Osteocyte (in vitro differentiated cells): ENCODE data around the gene RFX8. TPM values are rescaled to one million over a fixed set of nuclear protein-coding genes. Genes with fewer than 3 reads are reported as not detected.
"Not testable (repeated sequence)": the region's sequence is repeated elsewhere in the genome, so short reads cannot be mapped to it uniquely, and the experiment has no call there.

Source experiments
- DNase-seq: peaks from one replicate; pipeline ENCODE4 v3.0.0; 2021; ENCODE audit warnings: mixed read lengths; ENCODE audit not compliant: unreplicated experiment; ENCODE audit errors: extremely low spot score
- H3K27ac Mint-ChIP-seq: one replicate; pipeline ENCODE4 v1.8.0; 2021; ENCODE audit warnings: mild to moderate bottlenecking, mixed read lengths; ENCODE audit not compliant: unreplicated experiment
- H3K27me3 Mint-ChIP-seq: one replicate; pipeline ENCODE4 v1.8.0; 2021; ENCODE audit warnings: mixed read lengths; ENCODE audit not compliant: unreplicated experiment
- H3K36me3 Mint-ChIP-seq: one replicate; pipeline ENCODE4 v1.8.0; 2021; ENCODE audit warnings: mixed read lengths; ENCODE audit not compliant: unreplicated experiment
- H3K4me1 Mint-ChIP-seq: one replicate; pipeline ENCODE4 v1.8.0; 2021; ENCODE audit warnings: mixed read lengths; ENCODE audit not compliant: unreplicated experiment
- H3K4me3 Mint-ChIP-seq: one replicate; pipeline ENCODE4 v1.8.0; 2021; ENCODE audit warnings: mild to moderate bottlenecking, moderate library complexity, mixed read lengths; ENCODE audit not compliant: unreplicated experiment
- H3K9me3 Mint-ChIP-seq: one replicate; pipeline ENCODE4 v1.8.0; 2021; ENCODE audit warnings: mixed read lengths; ENCODE audit not compliant: unreplicated experiment
- total RNA-seq: library from RNA; stranded (reverse); gene quantifications from 2 replicates; pipeline ENCODE4 v1.2.1, GENCODE V29; 2021
- TF ChIP-seq, protein P1 (sequence below): fragments of 200-600 bp; sonication (generic); IDR thresholded peaks from 2 replicates; pipeline ENCODE4 v1.5.0; 2021; ENCODE audit warnings: antibody characterized with exemption, mild to moderate bottlenecking, moderate library complexity

RFX8 gene
- total RNA-seq, 1 donor from 2014 or later, result not detected

- peak overlapping the region; percentile 37 for H3K27ac Mint-ChIP-seq
Measured at GRCh38 chr2:101463421-101463820, 11.5 kb downstream of the RFX8 start.

DNA sequence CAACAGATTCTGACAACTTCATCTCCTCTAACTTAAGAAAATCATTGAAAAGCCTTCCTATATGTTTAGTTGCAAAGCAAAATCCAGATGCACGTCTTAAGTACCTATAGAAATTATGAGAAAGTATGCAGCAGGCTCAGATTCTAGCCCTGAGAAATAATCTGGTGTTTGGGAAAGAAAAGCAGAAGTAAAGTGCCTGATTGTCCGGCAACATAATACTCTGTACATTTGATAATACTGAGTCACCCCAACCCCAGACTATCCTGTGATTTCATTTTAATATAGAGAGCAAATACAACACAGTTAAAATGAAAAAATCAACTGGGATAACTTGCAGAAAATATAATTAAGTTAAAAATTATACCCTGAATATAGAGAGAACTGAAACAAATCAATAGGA, 13.5 kb downstream of the RFX8 start:
- H3K4me1 Mint-ChIP-seq, result peaks cover 27% of the 10 kb centered on the region
- no peak for DNase-seq
- TF ChIP-seq, protein P1, sequence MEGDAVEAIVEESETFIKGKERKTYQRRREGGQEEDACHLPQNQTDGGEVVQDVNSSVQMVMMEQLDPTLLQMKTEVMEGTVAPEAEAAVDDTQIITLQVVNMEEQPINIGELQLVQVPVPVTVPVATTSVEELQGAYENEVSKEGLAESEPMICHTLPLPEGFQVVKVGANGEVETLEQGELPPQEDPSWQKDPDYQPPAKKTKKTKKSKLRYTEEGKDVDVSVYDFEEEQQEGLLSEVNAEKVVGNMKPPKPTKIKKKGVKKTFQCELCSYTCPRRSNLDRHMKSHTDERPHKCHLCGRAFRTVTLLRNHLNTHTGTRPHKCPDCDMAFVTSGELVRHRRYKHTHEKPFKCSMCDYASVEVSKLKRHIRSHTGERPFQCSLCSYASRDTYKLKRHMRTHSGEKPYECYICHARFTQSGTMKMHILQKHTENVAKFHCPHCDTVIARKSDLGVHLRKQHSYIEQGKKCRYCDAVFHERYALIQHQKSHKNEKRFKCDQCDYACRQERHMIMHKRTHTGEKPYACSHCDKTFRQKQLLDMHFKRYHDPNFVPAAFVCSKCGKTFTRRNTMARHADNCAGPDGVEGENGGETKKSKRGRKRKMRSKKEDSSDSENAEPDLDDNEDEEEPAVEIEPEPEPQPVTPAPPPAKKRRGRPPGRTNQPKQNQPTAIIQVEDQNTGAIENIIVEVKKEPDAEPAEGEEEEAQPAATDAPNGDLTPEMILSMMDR, result no peak
- no peaks in the 10 kb centered on the region for H3K36me3 Mint-ChIP-seq
- no peaks in the 10 kb centered on the region for H3K9me3 Mint-ChIP-seq
- peaks cover 9% of the 10 kb centered on the region for H3K27me3 Mint-ChIP-seq
- H3K27ac Mint-ChIP-seq, result no peak overlapping the region
- no peak overlapping the region for H3K4me3 Mint-ChIP-seq

More at GRCh38 chr2:101463421-101463820, 11.5 kb downstream of the RFX8 start:
- no peak overlapping the region for H3K4me3 Mint-ChIP-seq
- peaks cover 27% of the 10 kb centered on the region for H3K4me1 Mint-ChIP-seq
- TF ChIP-seq, protein P1, result no peak
- no peaks in the 10 kb centered on the region for H3K9me3 Mint-ChIP-seq
- no peak for DNase-seq
- no peaks in the 10 kb centered on the region for H3K27me3 Mint-ChIP-seq
- H3K36me3 Mint-ChIP-seq, result no peaks in the 10 kb centered on the region

GRCh38 chr2:101454408-101454807, 20.5 kb downstream of the RFX8 start:
- H3K9me3 Mint-ChIP-seq, H3K4me3 Mint-ChIP-seq, H3K27ac Mint-ChIP-seq, H3K4me1 Mint-ChIP-seq, DNase-seq, H3K36me3 Mint-ChIP-seq: not testable (repeated sequence)
- H3K27me3 Mint-ChIP-seq, result peaks cover 13% of the 10 kb centered on the region

GRCh38 chr2:101450965-101451364, 23.9 kb downstream of the RFX8 start:
- Mint-ChIP-seq H3K9me3 (no peaks in the 10 kb centered on the region), H3K4me1 (peaks cover 3% of the 10 kb centered on the region), H3K36me3 (no peaks in the 10 kb centered on the region), H3K27ac (no peak overlapping the region), H3K27me3 (peaks cover 10% of the 10 kb centered on the region), H3K4me3 (no peak overlapping the region)
- TF ChIP-seq, protein P1, result no peak
- no peak for DNase-seq

DNA sequence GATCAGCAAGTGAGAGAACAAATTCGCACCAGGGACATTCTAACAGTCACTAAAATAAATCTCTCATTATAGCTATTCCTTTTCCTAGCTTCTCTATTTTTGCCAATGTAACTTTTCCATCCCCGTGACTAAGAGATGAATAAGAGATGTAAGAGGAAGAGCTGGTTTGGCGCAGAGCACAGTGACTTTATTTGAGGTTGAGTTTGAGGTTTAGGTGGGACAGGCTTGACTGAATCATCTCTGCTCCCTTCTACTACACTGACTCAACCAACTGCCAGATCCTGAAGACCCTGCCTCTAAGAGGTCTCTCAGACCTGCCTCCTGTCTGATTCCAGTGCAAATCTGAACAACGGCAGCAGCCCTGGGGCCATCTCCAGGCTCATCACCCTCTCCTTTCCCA, 28.0 kb downstream of the RFX8 start:
- TF ChIP-seq, protein P1, result no peak
- no peak overlapping the region for H3K27ac Mint-ChIP-seq
- no peak overlapping the region for H3K4me3 Mint-ChIP-seq
- no peaks in the 10 kb centered on the region for H3K36me3 Mint-ChIP-seq
- peaks cover 12% of the 10 kb centered on the region for H3K4me1 Mint-ChIP-seq
- peaks cover 10% of the 10 kb centered on the region for H3K27me3 Mint-ChIP-seq
- H3K9me3 Mint-ChIP-seq, result peaks cover 4% of the 10 kb centered on the region
- no peak for DNase-seq

DNA sequence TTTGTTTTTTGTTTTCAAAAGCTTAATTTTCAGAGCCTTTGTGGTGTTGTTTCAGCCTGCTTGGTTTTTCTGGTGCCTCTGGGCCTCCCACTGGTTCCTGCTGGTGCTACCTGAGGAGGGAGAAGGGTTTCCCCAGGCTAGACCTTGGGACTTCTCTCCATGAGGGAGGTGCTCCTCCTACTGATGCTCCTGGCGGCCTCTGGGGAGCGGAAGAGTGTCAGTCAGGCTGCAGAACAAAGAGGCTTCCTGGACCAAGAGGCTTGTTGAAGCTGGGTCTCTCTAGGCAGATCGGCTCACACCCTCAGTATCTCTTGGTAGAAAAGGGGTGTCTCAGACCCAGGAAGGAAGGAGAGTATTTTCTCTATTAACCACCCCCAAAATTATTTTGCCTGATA, 32.2 kb downstream of the RFX8 start:
- Mint-ChIP-seq H3K27me3 (no peaks in the 10 kb centered on the region), H3K4me3 (no peak overlapping the region), H3K27ac (peak overlapping the region; percentile 9), H3K9me3 (peaks cover 4% of the 10 kb centered on the region), H3K36me3 (no peaks in the 10 kb centered on the region), H3K4me1 (peaks cover 14% of the 10 kb centered on the region)
- TF ChIP-seq, protein P1, result no peak
- DNase-seq, result no peak
